Astrocyte (in vitro differentiated cells and primary cell): ENCODE measurements around the gene CPA2.

Experiments
- EZH2 ChIP-seq: IDR thresholded peaks from 2 replicates; pipeline ENCODE4 v1.6.1; 2012; ENCODE audit warnings: mild to moderate bottlenecking, low read length, inconsistent platforms; ENCODE audit not compliant: insufficient read depth
- TF ChIP-seq, protein P1 (sequence below): IDR thresholded peaks from 2 replicates; pipeline ENCODE4 v1.5.1; 2011; ENCODE audit warnings: low read depth, mild to moderate bottlenecking, inconsistent platforms, low read length, moderate library complexity; ENCODE audit not compliant: insufficient read depth

DNA sequence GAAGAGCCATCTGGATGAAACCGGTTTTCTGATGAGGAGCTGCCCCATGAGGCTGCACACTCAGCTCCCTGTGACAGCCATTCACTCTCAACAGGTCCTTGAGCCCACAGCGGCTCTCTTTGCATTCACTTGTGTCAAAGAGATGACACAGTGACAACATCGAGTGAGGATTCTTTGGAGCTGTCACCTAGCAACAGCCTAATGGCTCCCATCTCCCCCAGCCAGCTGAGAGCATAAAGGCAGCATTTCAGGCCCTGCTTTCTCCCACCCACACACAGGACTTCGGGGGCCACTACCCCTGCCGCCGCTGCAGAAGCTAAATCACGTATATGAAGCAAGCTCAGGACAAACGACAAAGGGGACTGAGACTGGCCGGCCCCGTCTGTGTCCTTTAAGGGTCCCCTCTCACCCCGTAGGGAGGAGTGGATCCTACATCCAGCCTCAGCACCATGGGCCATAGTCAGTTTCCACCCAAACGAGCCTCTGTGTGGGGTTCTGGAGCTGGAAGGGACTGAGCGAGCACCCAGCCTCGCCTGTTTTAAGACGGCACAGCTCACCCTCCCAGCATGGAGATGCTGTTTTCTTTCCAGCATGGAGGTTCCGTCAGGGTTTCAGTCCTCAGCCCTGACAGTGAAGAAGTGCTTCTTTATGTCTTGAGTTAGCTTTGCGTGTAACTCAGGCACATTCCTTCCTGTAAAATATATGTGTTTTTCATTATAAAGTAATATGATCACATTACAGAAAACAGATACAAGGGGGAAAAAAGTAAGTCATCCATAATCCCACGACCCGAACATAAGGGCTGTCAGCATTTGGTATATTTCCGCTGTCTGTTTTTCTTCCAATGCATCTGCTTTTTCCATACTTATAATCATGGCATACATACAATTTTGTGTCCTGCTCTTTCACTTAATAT lies 31.2 kb downstream of the CPA2 start:
- TF ChIP-seq, protein P1, sequence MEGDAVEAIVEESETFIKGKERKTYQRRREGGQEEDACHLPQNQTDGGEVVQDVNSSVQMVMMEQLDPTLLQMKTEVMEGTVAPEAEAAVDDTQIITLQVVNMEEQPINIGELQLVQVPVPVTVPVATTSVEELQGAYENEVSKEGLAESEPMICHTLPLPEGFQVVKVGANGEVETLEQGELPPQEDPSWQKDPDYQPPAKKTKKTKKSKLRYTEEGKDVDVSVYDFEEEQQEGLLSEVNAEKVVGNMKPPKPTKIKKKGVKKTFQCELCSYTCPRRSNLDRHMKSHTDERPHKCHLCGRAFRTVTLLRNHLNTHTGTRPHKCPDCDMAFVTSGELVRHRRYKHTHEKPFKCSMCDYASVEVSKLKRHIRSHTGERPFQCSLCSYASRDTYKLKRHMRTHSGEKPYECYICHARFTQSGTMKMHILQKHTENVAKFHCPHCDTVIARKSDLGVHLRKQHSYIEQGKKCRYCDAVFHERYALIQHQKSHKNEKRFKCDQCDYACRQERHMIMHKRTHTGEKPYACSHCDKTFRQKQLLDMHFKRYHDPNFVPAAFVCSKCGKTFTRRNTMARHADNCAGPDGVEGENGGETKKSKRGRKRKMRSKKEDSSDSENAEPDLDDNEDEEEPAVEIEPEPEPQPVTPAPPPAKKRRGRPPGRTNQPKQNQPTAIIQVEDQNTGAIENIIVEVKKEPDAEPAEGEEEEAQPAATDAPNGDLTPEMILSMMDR = no peak
- no peak for TF ChIP-seq EZH2
